ENCODE results near the gene RNF223.

DNA sequence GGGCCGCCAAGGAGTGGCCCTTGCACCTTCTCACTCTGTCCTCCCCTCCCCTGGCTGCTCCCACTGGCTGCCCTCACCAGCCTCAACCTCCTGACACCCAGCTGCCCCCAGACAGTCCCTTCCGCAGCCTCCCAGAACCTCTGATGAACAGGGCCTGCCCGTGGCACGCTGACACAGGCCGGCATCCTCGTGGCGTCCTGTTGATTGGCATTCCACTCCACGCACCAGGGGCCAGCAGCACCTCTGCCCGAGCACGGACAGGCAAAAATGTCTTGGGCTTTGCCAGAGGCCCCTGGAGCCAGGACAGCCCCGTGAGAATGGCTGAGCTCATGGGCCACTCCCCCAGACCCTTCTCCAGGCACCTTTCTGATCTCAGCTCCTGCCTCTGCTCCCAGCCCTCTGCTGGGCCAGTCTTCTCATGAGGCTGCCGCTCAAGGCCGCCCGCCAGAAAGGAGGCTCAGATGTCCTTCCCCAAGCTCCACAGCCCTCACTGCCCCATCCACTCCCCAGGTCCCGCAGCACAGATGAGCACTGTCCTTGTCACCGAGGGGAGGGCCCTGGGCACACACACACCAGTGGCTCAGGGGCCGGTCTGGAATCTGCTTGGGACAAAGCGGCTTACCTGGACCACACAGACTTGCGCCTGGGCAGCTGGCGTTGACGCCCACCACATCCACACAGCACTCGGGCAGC, 15.8 kb upstream of the RNF223 start:
- TF ChIP-seq CBX8 (IDR thresholded peaks at IDR 0.05; ENCODE audit: borderline replicate concordance, low read depth, low read length) (no peak), TCF12 (IDR thresholded peaks at IDR 0.05; ENCODE audit: low read depth, low read length) (no peak), EP300 (IDR thresholded peaks at IDR 0.05; ENCODE audit: borderline replicate concordance in 1 of 2, low read depth in 2 of 2, low read length in 2 of 2) (no peak), POLR2AphosphoS5 (IDR thresholded peaks at IDR 0.05; ENCODE audit: low read depth, low read length) (no peak)
- TF ChIP-seq, protein P1, sequence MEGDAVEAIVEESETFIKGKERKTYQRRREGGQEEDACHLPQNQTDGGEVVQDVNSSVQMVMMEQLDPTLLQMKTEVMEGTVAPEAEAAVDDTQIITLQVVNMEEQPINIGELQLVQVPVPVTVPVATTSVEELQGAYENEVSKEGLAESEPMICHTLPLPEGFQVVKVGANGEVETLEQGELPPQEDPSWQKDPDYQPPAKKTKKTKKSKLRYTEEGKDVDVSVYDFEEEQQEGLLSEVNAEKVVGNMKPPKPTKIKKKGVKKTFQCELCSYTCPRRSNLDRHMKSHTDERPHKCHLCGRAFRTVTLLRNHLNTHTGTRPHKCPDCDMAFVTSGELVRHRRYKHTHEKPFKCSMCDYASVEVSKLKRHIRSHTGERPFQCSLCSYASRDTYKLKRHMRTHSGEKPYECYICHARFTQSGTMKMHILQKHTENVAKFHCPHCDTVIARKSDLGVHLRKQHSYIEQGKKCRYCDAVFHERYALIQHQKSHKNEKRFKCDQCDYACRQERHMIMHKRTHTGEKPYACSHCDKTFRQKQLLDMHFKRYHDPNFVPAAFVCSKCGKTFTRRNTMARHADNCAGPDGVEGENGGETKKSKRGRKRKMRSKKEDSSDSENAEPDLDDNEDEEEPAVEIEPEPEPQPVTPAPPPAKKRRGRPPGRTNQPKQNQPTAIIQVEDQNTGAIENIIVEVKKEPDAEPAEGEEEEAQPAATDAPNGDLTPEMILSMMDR (IDR thresholded peaks at IDR 0.05; ENCODE audit: control extremely low read depth in 1 of 3, insufficient read depth in 1 of 3, low read depth in 1 of 3, low read length in 3 of 3) = no peak
- TF ChIP-seq, protein P2, sequence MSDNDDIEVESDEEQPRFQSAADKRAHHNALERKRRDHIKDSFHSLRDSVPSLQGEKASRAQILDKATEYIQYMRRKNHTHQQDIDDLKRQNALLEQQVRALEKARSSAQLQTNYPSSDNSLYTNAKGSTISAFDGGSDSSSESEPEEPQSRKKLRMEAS (IDR thresholded peaks at IDR 0.05) = no peak

All from H1 (cell line).